HUES64 (cell line): Measurements from ENCODE around the gene BCL2.

Experiments
- H3K27ac ChIP-seq: 2 replicates; pipeline ENCODE4 v1.7.0; 2013; ENCODE audit warnings: low read depth, low read length, inconsistent platforms
- H3K27me3 ChIP-seq: 2 replicates; pipeline ENCODE4 v1.6.1; 2013; ENCODE audit warnings: mild to moderate bottlenecking, low read length; ENCODE audit not compliant: insufficient read depth
- H3K36me3 ChIP-seq: 2 replicates; pipeline ENCODE4 v1.6.1; 2013; ENCODE audit warnings: mild to moderate bottlenecking, low read length; ENCODE audit not compliant: insufficient read depth
- H3K4me1 ChIP-seq: 2 replicates; pipeline ENCODE4 v1.6.1; 2013; ENCODE audit warnings: mild to moderate bottlenecking, low read length, moderate library complexity; ENCODE audit not compliant: insufficient read depth
- H3K4me3 ChIP-seq: 2 replicates; pipeline ENCODE4 v1.5.1; 2013; ENCODE audit warnings: mild to moderate bottlenecking, low read length, moderate library complexity
- H3K9ac ChIP-seq: 2 replicates; pipeline ENCODE4 v1.6.1; 2013; ENCODE audit warnings: mild to moderate bottlenecking, low read depth, low read length
- H3K9me3 ChIP-seq: 2 replicates; pipeline ENCODE4 v1.6.1; 2013; ENCODE audit warnings: low read depth, low read length; ENCODE audit not compliant: insufficient read depth
- WGBS: fragments of 150-250, 120-280 bp; methylation state at CpG from one replicate; pipeline ENCODE4 v1.1.7; 2013; ENCODE audit warnings: missing lambda C conversion rate; 5-methylcytosine and 5-hydroxymethylcytosine counted together

Gene BCL2

DNA sequence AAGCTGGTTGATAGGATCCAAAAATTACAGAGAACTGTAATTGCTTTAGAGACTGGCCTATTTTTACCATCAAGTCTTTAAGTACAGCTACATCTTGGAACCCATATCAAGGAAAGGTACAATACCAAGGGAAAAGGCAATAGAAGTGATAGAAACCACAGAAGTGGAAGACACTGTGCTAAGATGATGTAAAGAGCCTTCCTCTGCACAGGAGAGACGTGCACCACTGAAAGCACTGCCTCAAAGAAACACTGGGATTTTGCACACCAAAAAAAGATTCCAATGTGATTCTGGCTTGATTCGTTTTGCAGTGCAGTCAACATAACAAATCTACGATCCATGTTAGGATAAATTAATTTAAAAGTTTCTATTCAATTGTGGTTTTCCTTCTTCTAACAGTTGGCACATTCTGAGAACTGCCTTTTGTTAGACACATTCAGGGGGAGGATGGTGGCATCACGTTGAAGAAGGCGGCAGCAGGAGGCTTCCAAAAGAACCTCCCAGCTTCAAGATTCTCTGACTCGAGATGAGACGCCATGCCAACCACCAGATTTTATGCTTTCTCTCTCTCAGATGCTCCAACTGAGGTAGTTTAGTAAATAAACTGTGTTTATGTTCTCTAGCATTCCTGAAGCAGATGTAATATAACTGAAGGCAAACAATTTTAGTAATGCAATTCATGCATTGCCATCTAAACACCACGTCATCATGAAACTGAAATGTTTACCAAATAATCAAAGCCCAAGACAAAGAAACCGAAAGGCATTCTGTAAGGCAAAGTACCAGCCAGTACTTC, 102.9 kb downstream of the BCL2 start:
- Histone ChIP-seq H3K4me1 (no peaks in the 10 kb centered on the region), H3K9ac (no peak overlapping the region), H3K4me3 (no peak overlapping the region), H3K27me3 (no peaks in the 10 kb centered on the region), H3K9me3 (no peaks in the 10 kb centered on the region), H3K27ac (no peak overlapping the region), H3K36me3 (no peaks in the 10 kb centered on the region)
- WGBS = 84% methylated on average over 7 of the region's 9 CpGs

GRCh38 chr18:63213936-63214671, 105.5 kb downstream of the BCL2 start:
- Histone ChIP-seq H3K4me3 (no peak overlapping the region), H3K27me3 (no peaks in the 10 kb centered on the region), H3K9me3 (no peaks in the 10 kb centered on the region), H3K4me1 (no peaks in the 10 kb centered on the region), H3K9ac (no peak overlapping the region), H3K27ac (no peak overlapping the region), H3K36me3 (no peaks in the 10 kb centered on the region)
- 90% methylated on average over 5 of the region's 8 CpGs for WGBS

DNA sequence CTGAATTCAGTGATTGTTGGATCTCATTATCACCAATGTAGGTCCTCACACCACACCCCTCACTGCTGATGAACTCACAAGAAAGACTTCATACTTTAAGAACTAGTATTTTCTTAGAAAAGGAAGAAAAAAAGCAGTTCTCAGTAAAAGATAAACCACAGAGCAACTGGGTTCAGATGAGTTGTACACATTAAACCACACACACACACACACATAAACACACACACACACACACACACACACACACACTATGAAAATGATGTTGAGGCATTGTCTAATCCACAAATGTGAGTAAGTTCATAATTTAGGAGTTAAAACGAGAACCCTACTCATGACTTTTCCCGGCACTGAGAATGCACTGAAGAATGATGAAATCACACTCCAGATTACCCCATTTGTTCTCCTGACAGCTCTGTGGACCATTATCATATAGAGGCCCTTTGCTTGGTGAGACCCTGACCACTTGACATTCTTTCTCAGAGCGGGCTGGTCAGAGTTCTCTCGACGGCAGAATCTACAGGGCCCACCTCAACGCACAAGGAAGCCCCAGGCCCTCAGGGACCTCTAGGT, 106.2 kb downstream of the BCL2 start:
- 97% methylated on average over 6 of the region's 6 CpGs for WGBS
- no peaks in the 10 kb centered on the region for H3K36me3 ChIP-seq
- H3K9me3 ChIP-seq = no peaks in the 10 kb centered on the region
- H3K27me3 ChIP-seq = no peaks in the 10 kb centered on the region
- H3K27ac ChIP-seq = no peak overlapping the region
- H3K4me3 ChIP-seq = no peak overlapping the region
- no peaks in the 10 kb centered on the region for H3K4me1 ChIP-seq
- no peak overlapping the region for H3K9ac ChIP-seq

GRCh38 chr18:63210521-63210920, 109.0 kb downstream of the BCL2 start:
- Histone ChIP-seq H3K9ac (no peak overlapping the region), H3K27me3 (no peaks in the 10 kb centered on the region), H3K4me3 (no peak overlapping the region), H3K27ac (no peak overlapping the region), H3K9me3 (no peaks in the 10 kb centered on the region), H3K4me1 (no peaks in the 10 kb centered on the region), H3K36me3 (no peaks in the 10 kb centered on the region)
- 98% methylated on average over 3 of the region's 3 CpGs for WGBS

DNA sequence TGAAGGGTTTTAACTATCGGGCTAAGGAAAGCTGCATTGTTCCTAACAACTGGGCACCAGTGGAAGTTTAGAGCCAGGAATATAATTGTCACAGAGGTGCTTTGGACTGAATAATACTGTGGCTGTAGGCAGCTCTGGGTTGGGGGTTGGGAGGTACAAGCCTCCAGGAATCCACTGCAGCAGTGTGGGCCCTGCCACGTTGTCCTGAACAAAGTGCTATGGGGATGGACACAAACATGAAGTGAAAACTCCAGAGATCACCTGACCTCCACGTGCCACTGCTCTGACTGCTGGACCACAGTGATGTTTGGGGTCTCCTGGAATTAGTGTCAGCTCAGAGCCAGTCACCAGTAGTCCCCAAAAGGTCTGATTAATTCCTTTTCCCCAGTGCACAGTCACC, 110.9 kb downstream of the BCL2 start:
- Histone ChIP-seq H3K9me3 (no peaks in the 10 kb centered on the region), H3K4me1 (no peaks in the 10 kb centered on the region)
- 87% methylated on average over 3 of the region's 3 CpGs for WGBS

GRCh38 chr18:63207835-63208234, 111.7 kb downstream of the BCL2 start:
- H3K4me3 ChIP-seq = no peak overlapping the region
- 86% methylated on average over 1 of the region's 1 CpG for WGBS
- no peaks in the 10 kb centered on the region for H3K36me3 ChIP-seq
- no peaks in the 10 kb centered on the region for H3K4me1 ChIP-seq
- no peaks in the 10 kb centered on the region for H3K9me3 ChIP-seq
- H3K27me3 ChIP-seq = no peaks in the 10 kb centered on the region
- no peak overlapping the region for H3K9ac ChIP-seq
- no peak overlapping the region for H3K27ac ChIP-seq

More for the DNA sequence above, 110.9 kb downstream of the BCL2 start:
- Histone ChIP-seq H3K4me3 (no peak overlapping the region), H3K9ac (no peak overlapping the region), H3K36me3 (no peaks in the 10 kb centered on the region), H3K27ac (no peak overlapping the region), H3K27me3 (no peaks in the 10 kb centered on the region)

DNA sequence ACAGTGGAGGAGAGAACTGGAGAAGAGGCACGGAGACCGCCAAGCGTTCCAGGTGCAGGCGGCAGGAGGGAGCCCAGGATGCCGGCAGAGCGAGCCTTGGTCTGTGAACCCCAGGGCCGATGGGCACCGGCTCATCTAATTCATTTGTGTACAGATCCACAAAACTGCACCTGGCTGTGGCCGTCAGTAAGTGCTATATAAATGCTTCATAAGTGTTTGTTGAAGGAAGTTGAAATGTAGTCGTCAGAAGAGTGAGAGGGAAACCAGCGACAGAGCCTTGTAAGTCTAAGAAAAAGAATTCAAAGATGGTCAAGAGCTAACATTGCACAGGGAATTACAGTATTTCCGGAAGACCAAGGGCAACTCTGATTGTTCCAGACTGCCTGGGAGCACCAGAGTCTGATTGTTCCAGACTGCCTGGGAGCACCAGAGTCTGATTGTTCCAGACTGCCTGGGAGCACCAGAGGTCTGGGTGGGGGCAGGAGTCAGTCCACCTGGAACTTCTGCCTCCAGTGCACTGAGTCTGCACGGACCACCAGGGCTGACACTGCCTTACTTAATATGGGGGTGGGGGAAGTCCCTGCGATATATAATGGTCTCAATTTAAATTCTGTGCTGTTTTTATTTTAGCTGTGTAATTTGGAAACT, 112.3 kb downstream of the BCL2 start:
- H3K4me3 ChIP-seq = no peak overlapping the region
- no peak overlapping the region for H3K27ac ChIP-seq
- no peaks in the 10 kb centered on the region for H3K4me1 ChIP-seq
- H3K36me3 ChIP-seq = no peaks in the 10 kb centered on the region
- H3K9ac ChIP-seq = no peak overlapping the region
- H3K9me3 ChIP-seq = no peaks in the 10 kb centered on the region
- 91% methylated on average over 14 of the region's 14 CpGs for WGBS
- H3K27me3 ChIP-seq = no peaks in the 10 kb centered on the region

DNA sequence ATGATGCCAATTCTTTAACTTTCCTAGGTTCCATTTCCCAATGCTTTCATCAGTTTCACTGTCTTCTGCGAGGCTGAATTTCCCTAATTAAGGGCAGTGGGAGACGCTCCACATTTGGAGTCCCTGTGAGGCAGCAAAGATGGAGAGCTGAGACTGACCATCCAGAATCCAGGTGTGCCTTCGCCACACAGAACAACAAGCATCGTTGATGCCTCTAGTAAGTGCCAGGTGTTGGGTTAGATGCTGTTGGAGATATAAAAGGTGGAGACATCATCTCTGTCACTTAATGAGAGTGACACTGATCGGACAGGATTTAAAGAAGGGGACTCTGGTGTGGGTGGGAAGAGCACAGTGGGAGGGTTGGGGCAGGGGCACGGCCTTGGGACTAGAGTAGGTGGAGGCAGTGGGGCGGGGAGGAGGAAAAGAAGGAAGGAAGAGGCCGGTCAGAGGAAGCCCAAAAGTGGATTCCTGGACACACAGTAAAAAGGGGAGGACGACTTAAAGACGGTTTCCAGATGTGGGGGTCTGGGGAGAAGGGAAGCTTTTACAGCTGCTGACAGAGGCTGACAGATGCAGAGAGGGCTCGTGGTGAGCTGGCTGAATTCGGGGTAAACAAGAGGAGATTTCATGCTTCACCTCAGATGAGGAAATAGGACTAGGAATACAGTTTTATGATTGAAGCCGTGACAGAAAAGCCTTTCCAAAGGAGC, 113.0 kb downstream of the BCL2 start:
- 91% methylated on average over 13 of the region's 13 CpGs for WGBS
- no peak overlapping the region for H3K9ac ChIP-seq
- H3K4me1 ChIP-seq = no peaks in the 10 kb centered on the region
- H3K4me3 ChIP-seq = no peak overlapping the region
- no peaks in the 10 kb centered on the region for H3K27me3 ChIP-seq
- no peak overlapping the region for H3K27ac ChIP-seq
- no peaks in the 10 kb centered on the region for H3K9me3 ChIP-seq
- H3K36me3 ChIP-seq = no peaks in the 10 kb centered on the region

DNA sequence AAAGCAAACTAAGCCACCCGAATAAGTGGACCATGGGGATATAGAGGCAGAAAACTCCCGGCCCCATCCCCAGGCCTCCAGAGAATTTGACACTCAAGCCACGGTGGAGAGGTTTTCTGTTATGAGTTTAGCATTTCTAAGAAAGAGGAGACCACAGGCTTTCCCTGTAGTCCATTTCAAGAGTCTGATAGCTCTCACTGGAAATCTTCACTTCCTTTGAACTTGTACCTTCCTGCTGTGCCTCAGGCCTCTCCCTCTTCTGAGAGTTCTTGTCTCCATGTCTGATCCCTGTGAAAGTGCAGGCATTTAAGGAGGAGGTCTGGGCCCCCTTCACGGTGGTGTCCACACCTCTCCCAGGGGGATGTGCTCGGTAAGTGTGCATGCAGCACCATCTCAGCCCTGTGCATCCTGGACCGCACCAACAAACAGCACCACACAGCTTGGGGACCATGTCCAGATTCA, 113.7 kb downstream of the BCL2 start:
- Histone ChIP-seq H3K27ac (no peak overlapping the region), H3K4me1 (no peaks in the 10 kb centered on the region), H3K27me3 (no peaks in the 10 kb centered on the region), H3K36me3 (no peaks in the 10 kb centered on the region), H3K9me3 (no peaks in the 10 kb centered on the region), H3K4me3 (no peak overlapping the region), H3K9ac (no peak overlapping the region)
- 78% methylated on average over 6 of the region's 6 CpGs for WGBS

- no peak overlapping the region for H3K9ac ChIP-seq
- no peaks in the 10 kb centered on the region for H3K36me3 ChIP-seq
- no peaks in the 10 kb centered on the region for H3K4me1 ChIP-seq
- H3K27me3 ChIP-seq = no peaks in the 10 kb centered on the region
- no peaks in the 10 kb centered on the region for H3K9me3 ChIP-seq
- H3K27ac ChIP-seq = no peak overlapping the region
- H3K4me3 ChIP-seq = no peak overlapping the region
- 96% methylated on average over 3 of the region's 3 CpGs for WGBS
Measured at GRCh38 chr18:63203497-63203896, 116.1 kb downstream of the BCL2 start.
